Heart right ventricle (tissue), 16 donors: ENCODE results near the gene C1QBP. TPM values are rescaled to one million over a fixed set of nuclear protein-coding genes. Genes with fewer than 3 reads are reported as not detected.

Experiments used
- ATAC-seq, 8 donors: fragments of 200-7000 bp; cut with Tn5 transposase; one replicate each; pipeline ENCODE4 v1.9.1; 2020; ENCODE audit warnings: mild to moderate bottlenecking in 8 of 8, moderate library complexity in 8 of 8, moderate number of reproducible peaks in 1 of 8
- DNase-seq, 2 donors: peaks; one replicate each; pipeline ENCODE4 v3.0.0-alpha.2; 2020
- H3K27ac ChIP-seq, 10 donors: fragments of 200-600 bp; sonication (generic) in 2 of 10; one replicate each; pipeline versions ENCODE4 v1.5.0 to v1.8.0; 2020 to 2022; ENCODE audit warnings: mild to moderate bottlenecking in 3 of 10
- H3K27me3 ChIP-seq, 7 donors: fragments of 200-600 bp; one replicate each; pipeline ENCODE4 v1.8.0; 2021 to 2022; ENCODE audit warnings: mild to moderate bottlenecking in 2 of 7
- H3K36me3 ChIP-seq, 9 donors: fragments of 200-600 bp; sonication (generic) in 1 of 9; one replicate each; pipeline versions ENCODE4 v1.5.0 to v1.8.0; 2020 to 2022; ENCODE audit warnings: mild to moderate bottlenecking in 2 of 9
- H3K4me1 ChIP-seq, 9 donors: fragments of 200-600 bp; sonication (generic) in 1 of 9; one replicate each; pipeline versions ENCODE4 v1.5.0 to v1.8.0; 2020 to 2022; ENCODE audit warnings: mild to moderate bottlenecking in 4 of 9
- H3K4me3 ChIP-seq, 10 donors: fragments of 200-600 bp; sonication (generic) in 2 of 10; one replicate each; pipeline versions ENCODE4 v1.5.0 to v1.8.0; 2020 to 2022; ENCODE audit warnings: mild to moderate bottlenecking in 7 of 10, moderate library complexity in 2 of 10
- H3K9me3 ChIP-seq, 11 donors: fragments of 200-600 bp in 10 of 11; sonication (generic) in 2 of 11; one replicate each; pipeline versions ENCODE4 v1.5.0 to v1.8.0; 2013 to 2022; ENCODE audit warnings: mild to moderate bottlenecking in 2 of 11, control low read depth in 1 of 11, moderate library complexity in 1 of 11
- CTCF ChIP-seq, 9 donors: fragments of 200-600 bp; sonication (generic) in 2 of 9; IDR thresholded peaks; one replicate each; pipeline versions ENCODE4 v1.5.0 to v1.8.0; 2021 to 2022; ENCODE audit warnings: antibody characterized with exemption in 9 of 9, mild to moderate bottlenecking in 5 of 9, moderate library complexity in 1 of 9
- WGBS, 2 donors: extraction: QIAGEN DNeasy Blood & Tissue Kit; methylation state at CpG; one replicate each; pipeline ENCODE4 v1.1.7; 2013; ENCODE audit warnings: inconsistent platforms in 1 of 2; 5-methylcytosine and 5-hydroxymethylcytosine counted together
- intact Hi-C, 10 donors: fragments of 100-400 bp; cut with DNase I; formaldehyde crosslinking; loops; one replicate each; pipeline versions ENCODE4 v1.11.1 to v1.14.2; 2022
- long read RNA-seq, 3 donors: library from polyadenylated mRNA; unstranded; transcript quantifications; one replicate each; pipeline ENCODE4 v2.0.0, GENCODE V29; 2020 to 2021
- polyA plus RNA-seq, 2 donors: library from polyadenylated mRNA; stranded (reverse); fragments of 200-250 nt; gene quantifications; one replicate each; pipeline ENCODE4 v1.2.3, GENCODE V29; 2013
- total RNA-seq, 10 donors: library from RNA; stranded (reverse); fragmentation: NEBNext Ultra II Directional in 3 of 10; extraction: Animal tissue kit (Norgen Biotek cat#: 25700) in 3 of 10; gene quantifications; one replicate each; pipeline versions ENCODE4 v1.2.1 to v1.2.4, GENCODE V29; 2021 to 2023
- donor health status: Arrhythmogenic right ventricular cardiomyopathy.
- donor health status: ischemic (EF 13 %, LVEDD 7.1; RV severe dilation, severe dysfunction).
- donor health status: healthy with polysubstance abuse.
- donor health status: DM: no; HTN: yes; CAD: no.
- donor health status: DM: no; HTN: no; CAD: no.
- donor health status: ischemic (EF 25% LVEDD 6.9; RV normal size, moderate dysfunction).
- donor health status: ischemic (EF 25% LVEDD 5.7; RV mildly dilated, moderate dysfunction).
- donor health status: healthy.
- donor health status: DM: yes; HTN: yes; CAD: no.
- donor health status: Ischemic cardiomyopathy.
- donor health status: ischemic (EF 35%, LVEDD 5.7; RV mildly dilated, moderate dysfunction).
- donor health status: nonischemic (EF 11% LVEDD 7.7; RV severe dilation, severe dysfunction).
- donor health status: DM: yes; HTN: yes; CAD: no.
- donor health status: PGD.
- donor health status: ischemic (EF 29% LVEDD 5.4; RV normal size, mild dysfunction).
- donor health status: nonischemic (EF 23%, LVEDD 6.1; RV moderate dilation, normal function).

Gene C1QBP, protein sequence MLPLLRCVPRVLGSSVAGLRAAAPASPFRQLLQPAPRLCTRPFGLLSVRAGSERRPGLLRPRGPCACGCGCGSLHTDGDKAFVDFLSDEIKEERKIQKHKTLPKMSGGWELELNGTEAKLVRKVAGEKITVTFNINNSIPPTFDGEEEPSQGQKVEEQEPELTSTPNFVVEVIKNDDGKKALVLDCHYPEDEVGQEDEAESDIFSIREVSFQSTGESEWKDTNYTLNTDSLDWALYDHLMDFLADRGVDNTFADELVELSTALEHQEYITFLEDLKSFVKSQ
- total RNA-seq (100 to 1,000 TPM; 101 to 144 (median 137) TPM), polyA plus RNA-seq (100 to 1,000 TPM in 1 of 2 donors, 10 to 100 TPM in 1; 59.9 to 159 TPM)
- long read RNA-seq, donor 1, transcript C1QBP-201 (6 exons, 1,169 nt), result major isoform, 209 of 216 reads
- long read RNA-seq, donor 1, partial matches to known transcripts, result 1 of 216 reads
- long read RNA-seq, donor 1, other reads (novel, unspliced or antisense), result 5 of 216 reads
- long read RNA-seq, donor 2, transcript C1QBP-201 (6 exons, 1,169 nt), result major isoform, 255 of 267 reads
- long read RNA-seq, donor 2, partial matches to known transcripts, result 0 of 267 reads
- long read RNA-seq, donor 2, other reads (novel, unspliced or antisense), result 12 of 267 reads
- long read RNA-seq, donor 3, transcript C1QBP-201 (6 exons, 1,169 nt), result major isoform, 431 of 449 reads
- long read RNA-seq, donor 3, partial matches to known transcripts, result 1 of 449 reads
- long read RNA-seq, donor 3, other reads (novel, unspliced or antisense), result 17 of 449 reads

DNA sequence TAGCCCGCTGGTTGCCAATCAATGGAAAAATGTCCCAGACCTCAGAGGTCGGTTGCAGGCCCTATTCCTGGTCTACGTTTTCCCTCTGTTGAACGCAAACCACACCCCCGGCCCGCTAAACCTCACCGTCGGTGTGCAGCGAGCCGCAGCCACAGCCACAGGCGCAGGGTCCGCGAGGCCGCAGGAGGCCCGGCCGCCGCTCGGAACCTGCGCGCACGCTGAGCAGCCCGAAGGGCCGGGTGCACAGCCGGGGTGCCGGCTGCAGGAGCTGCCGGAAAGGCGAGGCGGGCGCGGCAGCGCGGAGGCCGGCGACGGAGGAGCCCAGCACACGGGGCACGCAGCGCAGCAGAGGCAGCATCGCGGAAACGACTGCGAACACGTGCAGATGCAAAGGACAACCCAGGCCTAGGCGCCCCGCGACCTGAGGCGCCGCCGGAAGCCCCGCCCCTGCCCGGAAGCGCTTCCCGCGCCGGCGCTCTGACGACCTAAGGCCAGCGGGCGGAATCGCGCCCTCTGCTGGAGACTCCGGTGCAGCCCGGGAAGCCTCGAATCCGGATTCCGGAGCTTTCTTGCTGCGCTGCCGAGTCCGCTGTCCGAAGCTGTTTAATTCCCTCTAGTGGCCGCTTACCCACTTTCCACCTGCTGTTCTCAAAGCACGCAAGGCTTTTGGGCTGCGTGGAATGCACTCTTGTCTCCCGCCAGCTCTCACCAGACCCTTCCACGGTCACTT is at the start of gene C1QBP:
C1QBP (minus strand) TSS at position 440 of the 730 bp plus-strand sequence; CDS start at position 358, 82 bp downstream.
- H3K27ac ChIP-seq, result peak within 1 kb of the TSS in 9 of 10 donors; percentile 72 to 91 (median 82)
- peaks cover 0 to 68% (median 21%) of the 10 kb centered on the region in 9 donors for H3K36me3 ChIP-seq
- intact Hi-C loops, result loop anchor here in 4 of 10 donors (2.0 to 10.0 kb wide), 3 partner anchors 190 to 194 kb away; no protein-coding TSS in a partner anchor
- H3K9me3 ChIP-seq, result no peaks in the 10 kb centered on the region
- peak; percentile 99 to 100 (median 100) for TF ChIP-seq CTCF (IDR thresholded peaks at IDR 0.05)
- no peaks in the 10 kb centered on the region for H3K27me3 ChIP-seq
- DNase-seq (peak; percentile 92 to 93), ATAC-seq (peak; percentile 96 to 98 (median 97))
- WGBS, 2 donors, result 0% methylated on average over 75 of the region's 75 CpGs
- peaks cover 5 to 30% (median 20%) of the 10 kb centered on the region in 9 donors for H3K4me1 ChIP-seq
- H3K4me3 ChIP-seq, result peak within 1 kb of the TSS; percentile 56 to 97 (median 81)

- DNase-seq, result no peak
- intact Hi-C loops, result no loop called here
Measured at GRCh38 chr17:5488752-5489151, 49.8 kb upstream of the C1QBP start.

GRCh38 chr17:5486206-5487124 is 47.5 kb upstream of the C1QBP start, which contains the start of gene MIS12:
Gene MIS12 (plus strand): TSS chr17:5486566. CDS start chr17:5488863, 2,297 bp downstream.
- WGBS, 2 donors, result 0 to 1% methylated on average over 75 to 77 of the region's 77 CpGs
- peaks cover 0 to 67% (median 23%) of the 10 kb centered on the region in 9 donors for H3K36me3 ChIP-seq
- no peaks in the 10 kb centered on the region for H3K9me3 ChIP-seq
- intact Hi-C loops, result loop anchor here in 1 of 10 donors (2.0 kb wide), 1 partner anchor 68 kb away; the partner anchor contains the start of gene NUP88
- H3K4me3 ChIP-seq, result peak within 1 kb of the TSS; percentile 65 to 96 (median 87)
- peak; percentile 95 to 99 (median 97) for ATAC-seq
- no peaks in the 10 kb centered on the region for H3K27me3 ChIP-seq
- no peak for TF ChIP-seq CTCF (IDR thresholded peaks at IDR 0.05)
- peaks cover 4 to 42% (median 31%) of the 10 kb centered on the region in 9 donors for H3K4me1 ChIP-seq
- peak; percentile 93 to 99 for DNase-seq
- H3K27ac ChIP-seq, result peak within 1 kb of the TSS; percentile 97 to 100 (median 100)

More at GRCh38 chr17:5488752-5489151, 49.8 kb upstream of the C1QBP start:
- Histone ChIP-seq H3K27me3 (no peaks in the 10 kb centered on the region), H3K36me3 (peaks cover 0 to 45% (median 18%) of the 10 kb centered on the region in 9 donors), H3K4me3 (no peak overlapping the region), H3K27ac (no peak overlapping the region), H3K9me3 (peaks cover 0 to 10% (median 0%) of the 10 kb centered on the region in 11 donors), H3K4me1 (peaks cover 4 to 34% (median 30%) of the 10 kb centered on the region in 9 donors)
- no peak for TF ChIP-seq CTCF (IDR thresholded peaks at IDR 0.05)
- ATAC-seq, result no peak
- whole genome bisulfite sequencing, 2 donors, result 72 to 80% methylated on average over 8 of the region's 8 CpGs
